HEK293 (cell line): ENCODE results near the gene OSCAR.
"Not testable (repeated sequence)": the region's sequence is repeated elsewhere in the genome, so short reads cannot be mapped to it uniquely, and the experiment has no call there.

Experiments
- CTCF ChIA-PET: fragments of 350-600 bp; formaldehyde crosslinking; extraction: SDS; loops from one replicate; lab custom pipeline; 2021; ENCODE audit warnings: antibody characterized with exemption; lab: Yijun Ruan, JAX
- POLR2A ChIA-PET: fragments of 300-600 bp; formaldehyde crosslinking; extraction: SDS; loops from one replicate; lab custom pipeline; 2020; ENCODE audit warnings: antibody characterized with exemption, inconsistent platforms; lab: Yijun Ruan, JAX
- H3K27ac ChIP-seq: fragments of 200-500 bp; sonication (Bioruptor generic); 2 replicates; pipeline ENCODE4 v1.5.1; 2014; ENCODE audit warnings: low read depth, low read length, control low read depth, inconsistent platforms; ENCODE audit errors: extremely low read depth
- H3K36me3 ChIP-seq, 2 experiments: fragments of 200-500 bp in 1 of 2; sonication (Bioruptor generic) in 1 of 2; 1 replicate in 1 of 2; 2 replicates in 1 of 2; pipeline ENCODE4 v1.5.1; 2014 to 2017; ENCODE audit warnings: inconsistent platforms in 2 of 2, low read length in 2 of 2; ENCODE audit not compliant: control insufficient read depth in 2 of 2, insufficient read depth in 1 of 2
- H3K4me1 ChIP-seq: fragments of 200-500 bp; sonication (Bioruptor generic); 2 replicates; pipeline ENCODE4 v1.5.1; 2014; ENCODE audit warnings: mild to moderate bottlenecking, low read length, inconsistent platforms; ENCODE audit not compliant: control insufficient read depth, insufficient read depth
- H3K4me3 ChIP-seq: 2 replicates; pipeline ENCODE4 v1.5.1; 2011; ENCODE audit warnings: low read depth, mild to moderate bottlenecking, control low read depth, low read length, moderate library complexity
- H3K9me3 ChIP-seq: fragments of 200-500 bp; sonication (Bioruptor generic); 2 replicates; pipeline ENCODE4 v1.5.1; 2014; ENCODE audit warnings: low read depth, low read length, inconsistent platforms; ENCODE audit not compliant: control insufficient read depth, insufficient read depth
- CTCF ChIP-seq: fragments of 450-650 bp; formaldehyde crosslinking; IDR thresholded peaks from 2 replicates; pipeline ENCODE4 v1.5.1; 2016; ENCODE audit warnings: missing biosample characterization, missing genetic modification characterization
- HOXD13 ChIP-seq: sonication (generic); formaldehyde crosslinking; IDR thresholded peaks from 2 replicates; pipeline ENCODE4 v1.8.0; 2022; ENCODE audit warnings: missing genetic modification reagents, borderline replicate concordance
- PRDM4 ChIP-seq: fragments of 450-650 bp; formaldehyde crosslinking; IDR thresholded peaks from 2 replicates; pipeline ENCODE4 v1.5.1; 2017; ENCODE audit warnings: missing biosample characterization, missing genetic modification characterization
- ZBTB20 ChIP-seq: fragments of 450-650 bp; formaldehyde crosslinking; IDR thresholded peaks from 2 replicates; pipeline ENCODE4 v1.5.1; 2016; ENCODE audit warnings: missing biosample characterization, missing genetic modification characterization
- ZNF140 ChIP-seq: fragments of 450-650 bp; formaldehyde crosslinking; IDR thresholded peaks from 2 replicates; pipeline ENCODE4 v1.5.1; 2016; ENCODE audit warnings: missing biosample characterization, missing genetic modification characterization
- ZNF394 ChIP-seq: fragments of 450-650 bp; formaldehyde crosslinking; IDR thresholded peaks from 2 replicates; pipeline ENCODE4 v1.5.1; 2016; ENCODE audit warnings: missing biosample characterization, missing genetic modification characterization, mild to moderate bottlenecking, moderate library complexity, borderline replicate concordance
- ZNF398 ChIP-seq: fragments of 450-650 bp; formaldehyde crosslinking; IDR thresholded peaks from 2 replicates; pipeline ENCODE4 v1.5.1; 2017; ENCODE audit warnings: missing biosample characterization, missing genetic modification characterization
- ZNF426 ChIP-seq: fragments of 450-650 bp; formaldehyde crosslinking; IDR thresholded peaks from 2 replicates; pipeline ENCODE4 v1.5.1; 2017; ENCODE audit warnings: missing biosample characterization, missing genetic modification characterization, mild to moderate bottlenecking, inconsistent platforms, moderate library complexity
- ZNF473 ChIP-seq: fragments of 450-650 bp; formaldehyde crosslinking; IDR thresholded peaks from 2 replicates; pipeline ENCODE4 v1.5.1; 2017; ENCODE audit warnings: missing biosample characterization, missing genetic modification characterization
- ZNF585B ChIP-seq: fragments of 450-650 bp; formaldehyde crosslinking; IDR thresholded peaks from 2 replicates; pipeline ENCODE4 v1.5.1; 2016; ENCODE audit warnings: missing biosample characterization, missing genetic modification characterization
- ZNF610 ChIP-seq: fragments of 450-650 bp; formaldehyde crosslinking; IDR thresholded peaks from 2 replicates; pipeline ENCODE4 v1.5.1; 2016; ENCODE audit warnings: missing biosample characterization, missing genetic modification characterization, borderline replicate concordance
- ZNF623 ChIP-seq: fragments of 450-650 bp; formaldehyde crosslinking; IDR thresholded peaks from 2 replicates; pipeline ENCODE4 v1.5.1; 2016; ENCODE audit warnings: missing biosample characterization, missing genetic modification characterization
- ZNF626 ChIP-seq: fragments of 450-650 bp; sonication (Bioruptor Pico); formaldehyde crosslinking; IDR thresholded peaks from 2 replicates; pipeline ENCODE4 v1.5.1; 2018; ENCODE audit warnings: missing biosample characterization, missing genetic modification characterization, inconsistent platforms
- ZNF654 ChIP-seq: fragments of 450-650 bp; formaldehyde crosslinking; IDR thresholded peaks from 2 replicates; pipeline ENCODE4 v1.5.1; 2016; ENCODE audit warnings: low read depth, missing biosample characterization, missing genetic modification characterization
- ZNF777 ChIP-seq: fragments of 450-650 bp; formaldehyde crosslinking; IDR thresholded peaks from 2 replicates; pipeline ENCODE4 v1.5.1; 2017; ENCODE audit warnings: missing biosample characterization, missing genetic modification characterization, borderline replicate concordance
- TF ChIP-seq, protein P1 (sequence below): fragments of 450-650 bp; formaldehyde crosslinking; IDR thresholded peaks from 2 replicates; pipeline ENCODE4 v1.5.1; 2016; ENCODE audit warnings: missing biosample characterization, missing genetic modification characterization

The OSCAR gene

DNA sequence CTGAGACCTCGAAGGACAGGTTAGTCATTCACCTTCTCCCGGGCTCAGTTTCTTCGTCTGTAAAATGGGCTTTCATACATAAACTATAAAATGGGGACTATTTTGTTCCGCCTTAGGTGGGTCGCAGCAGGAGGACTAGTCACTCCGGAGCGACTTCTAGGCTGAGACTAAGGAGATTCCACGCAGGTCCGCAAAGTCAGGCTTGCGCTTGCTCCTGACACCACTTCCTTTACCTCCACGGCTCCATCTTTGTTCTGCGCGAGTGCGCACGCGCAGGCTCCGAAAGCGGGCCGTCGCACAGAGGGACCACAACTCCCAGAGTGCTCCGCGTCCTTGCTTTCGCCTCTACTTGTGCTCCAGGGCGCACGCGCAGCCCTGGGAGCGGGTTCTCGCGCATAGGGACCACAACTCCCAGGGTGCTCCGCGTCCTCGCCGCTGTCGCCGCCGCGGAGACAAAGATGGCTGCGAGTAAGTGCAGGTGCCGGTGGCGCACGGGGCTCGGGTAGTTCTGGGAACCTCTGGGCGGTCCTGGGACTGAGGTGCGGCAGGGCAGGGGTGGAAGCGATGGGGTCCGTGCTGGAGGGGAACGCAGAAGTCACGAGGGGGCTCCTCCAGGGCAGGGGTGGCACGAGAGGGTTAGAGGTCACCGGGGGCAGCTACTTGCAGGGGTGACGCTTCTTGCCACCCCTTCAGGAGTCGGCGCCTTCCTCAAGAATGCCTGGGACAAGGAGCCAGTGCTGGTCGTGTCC lies 2.0 kb upstream of the OSCAR start, which contains the start of gene NDUFA3 (continued):
- TF ChIP-seq ZNF777 (tag by site-specific recombination) (no peak), CTCF (tag by site-specific recombination) (0 out of 2 replicates have a peak, but pooled peaks have one; percentile 18), PRDM4 (tag by site-specific recombination) (0 out of 2 replicates have a peak, but pooled peaks have one; percentile 26), ZNF394 (peak; percentile 55; the same call in 1 of the 2 replicates), ZNF623 (tag by site-specific recombination) (peak; percentile 24; the same call in 1 of the 2 replicates), ZNF626 (tag by site-specific recombination) (no peak), ZNF140 (tag by site-specific recombination) (no peak), ZNF426 (tag by site-specific recombination) (no peak)

- H3K36me3 ChIP-seq, POLR2A ChIA-PET, H3K4me3 ChIP-seq, H3K9me3 ChIP-seq, H3K4me1 ChIP-seq, H3K27ac ChIP-seq: not testable (repeated sequence)
- TF ChIP-seq ZBTB20: 0 out of 2 replicates have a peak, but pooled peaks have one; percentile 30
- CTCF ChIA-PET: interaction anchor here (0.6 to 0.9 kb wide), 2 partner anchors 68 to 305 kb away, joined by 3 to 4 read pairs; no protein-coding TSS in a partner anchor
These were observed 724 bp downstream of the OSCAR start for GRCh38 chr19:54099903-54100255.

GRCh38 chr19:54099190-54099902 lies 1.3 kb downstream of the OSCAR start:
- Histone ChIP-seq H3K27ac (no peak overlapping the region), H3K9me3 (no peaks in the 10 kb centered on the region), H3K36me3 (peaks cover 0 to 3% of the 10 kb centered on the region in 2 experiments; a peak in 1 of 3 replicates), H3K4me1 (peaks cover under 1% of the 10 kb centered on the region; the same call in 1 of the 2 replicates), H3K4me3 (no peak overlapping the region)
- ChIA-PET POLR2A (interaction anchor here (1.2 kb wide), 1 partner anchor 20 kb away, joined by 3 read pairs; no protein-coding TSS in a partner anchor), CTCF (interaction anchor here (0.9 kb wide), 1 partner anchor 68 kb away, joined by 4 read pairs; no protein-coding TSS in a partner anchor)
- no peak for TF ChIP-seq ZNF473 (tag by site-specific recombination)

DNA sequence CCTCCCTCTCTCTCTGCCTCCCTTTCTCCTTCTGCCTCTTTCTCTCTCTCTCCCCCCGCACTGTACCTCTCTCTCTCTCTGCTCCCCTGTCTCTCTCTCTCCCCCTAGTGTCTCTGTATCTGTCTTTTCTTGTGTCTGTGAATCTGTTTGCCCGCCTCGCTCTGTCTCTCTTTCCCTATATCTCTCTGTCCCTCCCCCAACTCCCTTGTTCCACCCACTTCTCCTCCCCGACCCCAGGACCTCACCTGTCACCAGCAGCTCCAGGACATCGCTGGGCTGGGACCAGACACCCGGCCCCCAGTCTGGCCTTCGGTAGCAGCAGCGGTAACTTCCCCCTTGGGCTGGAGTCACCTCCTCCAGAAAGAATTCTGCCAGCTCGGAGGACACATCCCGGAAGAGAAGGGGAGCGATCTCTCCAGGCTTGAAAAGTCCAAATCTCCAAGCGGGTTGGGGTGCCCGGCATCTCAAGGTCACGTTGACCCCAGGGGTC lies 3.9 kb downstream of the OSCAR start:
- POLR2A ChIA-PET: interaction anchor here (0.6 kb wide), 1 partner anchor 440 kb away, joined by 3 read pairs; no protein-coding TSS in a partner anchor
- CTCF ChIA-PET: interaction anchor here (1.0 kb wide), 1 partner anchor 73 kb away, joined by 4 read pairs; no protein-coding TSS in a partner anchor
- Histone ChIP-seq H3K9me3 (no peaks in the 10 kb centered on the region), H3K36me3 (no peaks in the 10 kb centered on the region), H3K27ac (no peak overlapping the region), H3K4me1 (no peaks in the 10 kb centered on the region), H3K4me3 (no peak overlapping the region)
- TF ChIP-seq ZNF654 (tag by site-specific recombination) (peak; percentile 20; the same call in 1 of the 2 replicates), ZNF585B (tag by site-specific recombination) (no peak), ZNF398 (tag by site-specific recombination) (peak; percentile 42), ZNF610 (tag by site-specific recombination) (no peak), HOXD13 (CRISPR knock-in tag) (no peak)
- TF ChIP-seq, protein P1, sequence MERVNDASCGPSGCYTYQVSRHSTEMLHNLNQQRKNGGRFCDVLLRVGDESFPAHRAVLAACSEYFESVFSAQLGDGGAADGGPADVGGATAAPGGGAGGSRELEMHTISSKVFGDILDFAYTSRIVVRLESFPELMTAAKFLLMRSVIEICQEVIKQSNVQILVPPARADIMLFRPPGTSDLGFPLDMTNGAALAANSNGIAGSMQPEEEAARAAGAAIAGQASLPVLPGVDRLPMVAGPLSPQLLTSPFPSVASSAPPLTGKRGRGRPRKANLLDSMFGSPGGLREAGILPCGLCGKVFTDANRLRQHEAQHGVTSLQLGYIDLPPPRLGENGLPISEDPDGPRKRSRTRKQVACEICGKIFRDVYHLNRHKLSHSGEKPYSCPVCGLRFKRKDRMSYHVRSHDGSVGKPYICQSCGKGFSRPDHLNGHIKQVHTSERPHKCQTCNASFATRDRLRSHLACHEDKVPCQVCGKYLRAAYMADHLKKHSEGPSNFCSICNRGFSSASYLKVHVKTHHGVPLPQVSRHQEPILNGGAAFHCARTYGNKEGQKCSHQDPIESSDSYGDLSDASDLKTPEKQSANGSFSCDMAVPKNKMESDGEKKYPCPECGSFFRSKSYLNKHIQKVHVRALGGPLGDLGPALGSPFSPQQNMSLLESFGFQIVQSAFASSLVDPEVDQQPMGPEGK (tag by site-specific recombination): no peak
